Smooth muscle cell (in vitro differentiated cells): Measurements from ENCODE around the gene WWC2. TPM values are rescaled to one million over a fixed set of nuclear protein-coding genes. Genes with fewer than 3 reads are reported as not detected.

Experiments
- DNase-seq: peaks from one replicate; lab custom pipeline; 2025; ENCODE audit not compliant: unreplicated experiment; lab: John Stamatoyannopoulos, UW
- H2AFZ ChIP-seq: fragments of 200-600 bp; sonication (generic); 2 replicates; pipeline ENCODE4 v1.6.0; 2016; ENCODE audit warnings: antibody characterized with exemption, low read depth, mild to moderate bottlenecking
- H3F3A ChIP-seq: fragments of 200-600 bp; sonication (generic); 2 replicates; pipeline ENCODE4 v1.6.0; 2017; ENCODE audit warnings: antibody characterized with exemption, low read depth
- H3K27ac ChIP-seq: fragments of 200-600 bp; sonication (generic); 2 replicates; pipeline ENCODE4 v1.5.1; 2016; ENCODE audit warnings: low read depth, mild to moderate bottlenecking
- H3K27me3 ChIP-seq: fragments of 200-600 bp; sonication (generic); 2 replicates; pipeline ENCODE4 v1.6.1; 2016; ENCODE audit warnings: low read depth, mild to moderate bottlenecking
- H3K36me3 ChIP-seq: fragments of 200-600 bp; sonication (generic); 2 replicates; pipeline ENCODE4 v1.5.1; 2016; ENCODE audit warnings: low read depth
- H3K4me1 ChIP-seq: fragments of 200-600 bp; sonication (generic); 2 replicates; pipeline ENCODE4 v1.5.1; 2016; ENCODE audit warnings: low read depth
- H3K4me2 ChIP-seq: fragments of 200-600 bp; sonication (generic); 2 replicates; pipeline ENCODE4 v1.6.0; 2016; ENCODE audit warnings: mild to moderate bottlenecking
- H3K4me3 ChIP-seq: fragments of 200-600 bp; sonication (generic); 2 replicates; pipeline ENCODE4 v1.5.1; 2016; ENCODE audit warnings: mild to moderate bottlenecking
- H3K79me2 ChIP-seq: fragments of 200-600 bp; sonication (generic); 2 replicates; pipeline ENCODE4 v1.6.0; 2016; ENCODE audit warnings: low read depth, mild to moderate bottlenecking
- H3K9ac ChIP-seq: fragments of 200-600 bp; sonication (generic); 2 replicates; pipeline ENCODE4 v1.6.0; 2016; ENCODE audit warnings: low read depth
- H3K9me3 ChIP-seq: fragments of 200-600 bp; sonication (generic); replicated peaks from 2 replicates; pipeline ENCODE4 v1.5.1; 2016; ENCODE audit warnings: low read depth
- H4K20me1 ChIP-seq: fragments of 200-600 bp; sonication (generic); 2 replicates; pipeline ENCODE4 v1.6.0; 2016; ENCODE audit warnings: low read depth
- WGBS: methylation state at CpG from one replicate; pipeline ENCODE4 v1.1.7; 2016; ENCODE audit warnings: low lambda C conversion rate; 5-methylcytosine and 5-hydroxymethylcytosine counted together
- polyA plus RNA-seq: library from polyadenylated mRNA; unstranded; fragments of >200 nt; fragmentation: Nextera tagmentation; extraction: Ambion mirVana; gene quantifications from 2 replicates; pipeline ENCODE4 v1.2.1, GENCODE V29; 2016
- total RNA-seq: library from RNA; depleted of rRNA; stranded (reverse); fragments of >200 nt; gene quantifications from 2 replicates; pipeline ENCODE4 v1.2.3, GENCODE V29; 2014
- TF ChIP-seq, protein P1 (sequence below): fragments of 200-600 bp; sonication (generic); IDR thresholded peaks from 2 replicates; pipeline ENCODE4 v1.5.1; 2017; ENCODE audit warnings: borderline replicate concordance, mild to moderate bottlenecking, antibody characterized with exemption; ENCODE audit not compliant: insufficient read depth, poor library complexity, severe bottlenecking

The WWC2 gene
- total and polyA plus RNA-seq, 2 experiments from 2014 or later: 11.2 to 13.5 TPM

DNA sequence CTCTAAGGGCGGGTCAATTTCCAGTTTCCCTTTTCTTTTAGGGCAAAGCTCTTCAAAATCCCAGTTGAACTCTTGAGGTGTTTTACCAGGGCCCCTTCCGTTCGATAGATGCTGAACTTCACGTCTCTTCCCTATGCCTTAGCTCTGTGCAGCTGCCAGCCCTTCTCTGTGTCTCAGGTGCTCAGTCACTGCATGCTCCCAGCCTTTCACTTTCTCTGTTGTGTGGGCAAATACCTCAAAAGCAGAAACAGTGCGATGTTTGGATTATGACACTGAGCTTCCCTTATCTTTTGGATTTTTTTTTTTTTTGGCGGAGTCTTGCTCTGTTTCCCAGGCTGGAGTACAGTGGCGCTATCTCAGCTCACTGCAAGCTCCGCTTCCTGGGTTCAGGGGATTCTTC lies 112.5 kb downstream of the WWC2 start:
- H3K4me1 ChIP-seq: no peaks in the 10 kb centered on the region
- H2AFZ ChIP-seq: no peak overlapping the region
- H3K27me3 ChIP-seq: no peaks in the 10 kb centered on the region
- TF ChIP-seq, protein P1, sequence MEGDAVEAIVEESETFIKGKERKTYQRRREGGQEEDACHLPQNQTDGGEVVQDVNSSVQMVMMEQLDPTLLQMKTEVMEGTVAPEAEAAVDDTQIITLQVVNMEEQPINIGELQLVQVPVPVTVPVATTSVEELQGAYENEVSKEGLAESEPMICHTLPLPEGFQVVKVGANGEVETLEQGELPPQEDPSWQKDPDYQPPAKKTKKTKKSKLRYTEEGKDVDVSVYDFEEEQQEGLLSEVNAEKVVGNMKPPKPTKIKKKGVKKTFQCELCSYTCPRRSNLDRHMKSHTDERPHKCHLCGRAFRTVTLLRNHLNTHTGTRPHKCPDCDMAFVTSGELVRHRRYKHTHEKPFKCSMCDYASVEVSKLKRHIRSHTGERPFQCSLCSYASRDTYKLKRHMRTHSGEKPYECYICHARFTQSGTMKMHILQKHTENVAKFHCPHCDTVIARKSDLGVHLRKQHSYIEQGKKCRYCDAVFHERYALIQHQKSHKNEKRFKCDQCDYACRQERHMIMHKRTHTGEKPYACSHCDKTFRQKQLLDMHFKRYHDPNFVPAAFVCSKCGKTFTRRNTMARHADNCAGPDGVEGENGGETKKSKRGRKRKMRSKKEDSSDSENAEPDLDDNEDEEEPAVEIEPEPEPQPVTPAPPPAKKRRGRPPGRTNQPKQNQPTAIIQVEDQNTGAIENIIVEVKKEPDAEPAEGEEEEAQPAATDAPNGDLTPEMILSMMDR: no peak
- WGBS: 98% methylated on average over 8 of the region's 8 CpGs
- H3F3A ChIP-seq: no peaks in the 10 kb centered on the region
- no peak for DNase-seq
- peaks cover under 1% of the 10 kb centered on the region for H4K20me1 ChIP-seq
- no peak overlapping the region for H3K9ac ChIP-seq
- no peaks in the 10 kb centered on the region for H3K9me3 ChIP-seq
- no peak overlapping the region for H3K27ac ChIP-seq
- H3K36me3 ChIP-seq: peaks cover 5% of the 10 kb centered on the region
- no peaks in the 10 kb centered on the region for H3K79me2 ChIP-seq
- H3K4me3 ChIP-seq: no peak overlapping the region
- H3K4me2 ChIP-seq: no peak overlapping the region

DNA sequence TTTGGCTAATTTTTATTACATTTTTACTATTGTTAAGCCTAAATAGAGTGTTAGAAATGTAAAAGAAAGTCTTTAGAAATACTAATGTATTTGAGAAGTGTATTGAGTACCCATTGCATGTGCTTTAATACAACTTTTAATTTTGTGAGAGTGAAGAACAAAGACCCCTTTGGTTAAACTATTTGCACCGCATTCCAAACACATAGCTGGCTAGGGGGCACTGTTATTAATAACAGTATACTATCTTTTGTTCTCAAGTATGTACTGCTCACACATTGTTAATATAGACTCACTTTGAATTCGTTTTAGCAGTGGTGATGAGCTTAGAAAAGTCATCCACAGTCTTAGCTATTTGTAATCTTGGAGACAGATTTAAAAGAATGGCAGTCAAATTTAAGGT lies 114.9 kb downstream of the WWC2 start:
- no peak for DNase-seq
- H3K4me3 ChIP-seq: no peak overlapping the region
- no peak overlapping the region for H3K9ac ChIP-seq
- no peaks in the 10 kb centered on the region for H3K4me1 ChIP-seq
- H3K79me2 ChIP-seq: no peaks in the 10 kb centered on the region
- WGBS: 71% methylated on average over 2 of the region's 2 CpGs
- no peak overlapping the region for H3K27ac ChIP-seq
- TF ChIP-seq, protein P1: no peak
- H3K36me3 ChIP-seq: peaks cover under 1% of the 10 kb centered on the region
- no peaks in the 10 kb centered on the region for H3K9me3 ChIP-seq
- no peaks in the 10 kb centered on the region for H4K20me1 ChIP-seq
- H2AFZ ChIP-seq: no peak overlapping the region
- H3F3A ChIP-seq: no peaks in the 10 kb centered on the region
- H3K4me2 ChIP-seq: no peak overlapping the region
- H3K27me3 ChIP-seq: no peaks in the 10 kb centered on the region

DNA sequence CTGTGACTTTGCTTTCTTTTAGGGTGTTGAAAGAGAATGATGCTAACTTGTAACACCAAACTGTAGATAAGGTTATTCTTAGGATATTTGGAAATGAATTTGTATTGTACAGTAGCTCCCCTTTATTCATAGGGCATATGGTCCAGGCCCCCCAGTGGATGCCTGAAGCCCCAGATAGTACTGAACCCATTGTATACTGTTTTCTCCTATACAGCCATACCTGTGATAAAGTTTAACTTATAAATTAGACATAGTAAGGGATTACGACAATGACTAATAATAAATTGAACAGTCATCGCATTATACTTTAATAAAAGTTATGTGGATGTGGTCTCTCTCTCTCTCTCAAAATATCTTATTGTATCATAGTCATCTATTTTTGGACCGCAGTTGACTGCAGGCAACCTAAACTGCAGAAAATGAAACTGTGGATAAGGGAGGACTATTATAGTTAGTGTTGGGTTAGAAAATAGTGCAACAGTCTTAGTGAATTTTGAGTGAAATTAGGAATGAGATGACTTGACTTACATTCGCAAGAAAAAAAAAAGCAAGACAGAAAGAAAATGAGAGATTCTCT lies 115.9 kb downstream of the WWC2 start:
- Histone ChIP-seq H3F3A (no peaks in the 10 kb centered on the region), H3K79me2 (no peaks in the 10 kb centered on the region), H3K36me3 (no peaks in the 10 kb centered on the region), H4K20me1 (no peaks in the 10 kb centered on the region), H2AFZ (no peak overlapping the region), H3K4me3 (no peak overlapping the region), H3K4me2 (no peak overlapping the region), H3K27me3 (no peaks in the 10 kb centered on the region), H3K27ac (no peak overlapping the region), H3K9me3 (no peaks in the 10 kb centered on the region), H3K9ac (no peak overlapping the region), H3K4me1 (no peaks in the 10 kb centered on the region)
- TF ChIP-seq, protein P1: no peak
- no peak for DNase-seq
- 98% methylated on average over 4 of the region's 4 CpGs for WGBS

DNA sequence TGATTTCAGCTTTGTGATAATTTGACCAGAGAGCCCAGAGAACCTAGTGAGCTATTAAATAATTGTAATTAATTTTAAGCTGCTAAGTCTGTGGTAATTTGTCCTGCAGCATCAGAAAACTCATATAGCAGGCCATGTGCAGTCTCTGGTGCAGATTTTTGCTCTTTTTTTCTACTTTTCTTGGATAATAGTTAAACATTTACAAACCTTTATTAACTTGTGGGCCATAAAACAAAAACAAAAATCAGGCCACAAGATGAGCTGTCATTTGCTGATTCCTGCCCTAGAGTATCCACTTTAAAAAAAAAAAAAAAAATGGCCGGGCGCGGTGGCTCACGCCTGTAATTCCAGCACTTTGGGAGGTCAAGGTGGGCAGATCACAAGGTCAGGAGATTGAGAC lies 121.2 kb downstream of the WWC2 start:
- H3K4me1 ChIP-seq: no peaks in the 10 kb centered on the region
- no peak overlapping the region for H3K9ac ChIP-seq
- H2AFZ ChIP-seq: no peak overlapping the region
- no peaks in the 10 kb centered on the region for H3K36me3 ChIP-seq
- H3K27me3 ChIP-seq: no peaks in the 10 kb centered on the region
- H3K4me3 ChIP-seq: no peak overlapping the region
- no peaks in the 10 kb centered on the region for H3F3A ChIP-seq
- H4K20me1 ChIP-seq: no peaks in the 10 kb centered on the region
- no peak for DNase-seq
- no peaks in the 10 kb centered on the region for H3K79me2 ChIP-seq
- H3K9me3 ChIP-seq: no peaks in the 10 kb centered on the region
- no peak overlapping the region for H3K4me2 ChIP-seq
- TF ChIP-seq, protein P1: no peak
- no peak overlapping the region for H3K27ac ChIP-seq
- 99% methylated on average over 4 of the region's 4 CpGs for WGBS
